OCI-M1 (cell line): Measurements from ENCODE around the gene ATF5.

Experiments used
- DNase-seq: peaks from one replicate; lab custom pipeline; 2025; lab: John Stamatoyannopoulos, UW

The ATF5 gene

GRCh38 chr19:49976496-49976895, 47.5 kb downstream of the ATF5 start:
- DNase-seq = no peak

GRCh38 chr19:49977076-49977475, 48.1 kb downstream of the ATF5 start:
- DNase-seq = no peak

GRCh38 chr19:49977881-49978280, 48.9 kb downstream of the ATF5 start:
- DNase-seq = no peak

GRCh38 chr19:49978324-49978723, 49.3 kb downstream of the ATF5 start:
- DNase-seq = no peak

GRCh38 chr19:49981603-49982593, 52.9 kb downstream of the ATF5 start:
- peak; percentile 37 for DNase-seq
